AML-193 (cell line): ENCODE measurements around the gene RNF144A.

Source experiments
- DNase-seq, 2 experiments: peaks; one replicate each; lab custom pipeline; 2025; lab: John Stamatoyannopoulos, UW

Gene RNF144A

DNA sequence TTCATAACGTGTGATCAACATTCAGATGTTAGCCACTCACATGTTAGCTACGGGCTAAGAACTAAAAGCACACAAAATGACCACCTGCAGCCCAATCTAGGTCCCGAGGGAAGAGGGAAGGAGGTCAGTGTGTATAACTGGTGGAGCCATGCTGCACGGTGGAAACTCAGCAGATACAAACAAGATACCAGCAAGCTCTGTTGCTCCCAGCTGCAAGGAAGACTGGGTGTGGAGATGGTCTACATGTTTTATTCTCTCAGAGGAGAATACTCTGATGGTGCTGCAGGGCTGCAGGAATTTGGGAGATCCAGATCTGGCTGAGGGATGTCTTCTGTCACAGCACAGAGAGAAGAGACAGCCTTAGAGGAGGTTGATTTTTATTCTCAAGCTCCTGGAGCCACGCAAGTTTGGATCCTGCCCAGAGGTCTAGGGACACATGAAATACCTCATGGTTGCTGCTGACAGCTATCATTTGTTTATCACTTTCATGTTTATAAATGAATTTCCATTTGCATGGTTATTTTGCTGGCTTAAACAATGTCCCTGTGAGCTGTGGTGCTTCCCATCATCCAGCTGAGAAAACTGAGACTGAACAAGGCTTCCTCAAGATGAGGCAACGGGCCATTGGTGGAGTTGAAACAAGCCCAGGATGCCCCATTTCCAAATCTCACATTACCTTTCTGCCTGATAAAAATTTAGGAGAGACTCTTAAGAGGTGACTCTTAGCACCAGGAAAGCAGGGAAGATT, 30.9 kb downstream of the RNF144A start:
- DNase-seq = no peak

GRCh38 chr2:6948677-6949351, 31.6 kb downstream of the RNF144A start:
- no peak for DNase-seq

DNA sequence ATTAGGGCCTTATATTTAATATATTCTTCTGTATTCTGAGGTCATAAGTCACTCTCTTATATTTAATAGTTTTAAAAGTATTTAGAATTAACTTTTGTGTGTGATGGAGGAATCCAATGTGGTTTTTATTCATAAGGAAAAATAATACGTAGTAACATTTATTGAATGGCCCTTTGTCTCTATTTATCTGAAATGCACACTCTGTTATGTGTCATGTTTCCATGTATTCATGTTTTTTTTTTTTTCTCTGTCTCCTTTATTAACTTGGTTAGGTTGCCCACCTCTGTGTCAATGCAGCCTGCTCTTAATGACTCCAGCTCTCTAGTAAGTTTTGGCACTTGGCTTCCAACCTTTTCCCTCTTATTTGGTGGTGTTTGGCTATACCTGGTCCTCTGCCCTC, 33.8 kb downstream of the RNF144A start:
- no peak for DNase-seq

- DNase-seq = no peak
Observed at GRCh38 chr2:6952101-6952500, 34.9 kb downstream of the RNF144A start.

DNA sequence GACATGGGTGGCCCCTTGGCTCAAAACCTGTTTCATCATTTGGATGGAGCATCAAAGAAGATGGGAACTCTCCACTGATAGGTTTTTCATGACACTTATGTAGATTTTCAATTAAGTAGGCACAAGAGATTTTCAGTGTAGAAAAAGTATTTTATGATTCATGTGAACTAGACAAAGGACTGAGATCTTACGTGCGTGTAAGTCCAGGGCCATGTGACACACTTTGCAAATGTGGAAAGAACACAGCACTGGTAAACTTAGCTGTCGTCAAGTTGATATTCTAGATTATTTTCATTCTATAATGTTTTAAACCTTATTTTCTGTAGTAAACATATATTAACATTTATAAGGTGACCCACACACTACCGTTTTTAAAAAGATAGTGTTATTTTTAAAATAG, 37.4 kb downstream of the RNF144A start:
- no peak for DNase-seq

- no peak for DNase-seq
Observed at GRCh38 chr2:6955511-6956136, 38.4 kb downstream of the RNF144A start.

- no peak for DNase-seq
Observed at GRCh38 chr2:6956566-6956965, 39.4 kb downstream of the RNF144A start.

GRCh38 chr2:6957031-6957714, 40.0 kb downstream of the RNF144A start:
- DNase-seq = no peak

DNA sequence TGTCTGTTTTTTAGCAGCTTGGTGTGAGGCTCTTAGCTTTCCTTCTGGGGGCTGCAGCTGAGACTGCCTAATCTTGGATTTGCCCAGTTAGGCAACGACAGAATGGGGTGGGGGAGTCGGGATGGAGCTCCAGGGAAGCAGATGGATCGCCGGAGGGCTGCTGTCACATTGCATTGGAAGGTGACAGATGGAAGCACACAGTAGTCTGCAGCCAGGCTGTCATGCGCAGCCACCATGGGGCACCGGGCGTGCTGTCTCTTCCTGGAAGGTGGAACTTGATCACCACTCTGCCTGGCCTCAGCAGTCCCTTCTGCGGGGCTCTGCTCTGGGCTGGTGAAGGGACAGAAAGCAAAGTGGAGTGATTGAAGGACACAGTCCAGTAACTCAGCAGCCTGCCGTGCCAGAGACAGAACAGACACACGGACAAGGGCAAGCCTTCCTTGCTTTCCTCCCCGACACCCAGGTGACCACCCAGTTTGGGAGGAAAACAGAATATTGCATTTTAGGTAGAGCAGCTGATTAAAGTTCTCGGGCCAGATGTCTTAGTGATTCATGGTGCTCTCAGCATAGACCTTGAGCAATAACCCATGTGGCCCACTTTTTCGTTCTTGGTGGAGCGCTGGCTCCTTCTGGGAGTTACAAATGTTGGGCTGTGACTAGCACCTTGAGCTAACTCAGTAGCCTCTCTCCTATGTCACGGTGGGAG, 40.9 kb downstream of the RNF144A start:
- DNase-seq = no peak

DNA sequence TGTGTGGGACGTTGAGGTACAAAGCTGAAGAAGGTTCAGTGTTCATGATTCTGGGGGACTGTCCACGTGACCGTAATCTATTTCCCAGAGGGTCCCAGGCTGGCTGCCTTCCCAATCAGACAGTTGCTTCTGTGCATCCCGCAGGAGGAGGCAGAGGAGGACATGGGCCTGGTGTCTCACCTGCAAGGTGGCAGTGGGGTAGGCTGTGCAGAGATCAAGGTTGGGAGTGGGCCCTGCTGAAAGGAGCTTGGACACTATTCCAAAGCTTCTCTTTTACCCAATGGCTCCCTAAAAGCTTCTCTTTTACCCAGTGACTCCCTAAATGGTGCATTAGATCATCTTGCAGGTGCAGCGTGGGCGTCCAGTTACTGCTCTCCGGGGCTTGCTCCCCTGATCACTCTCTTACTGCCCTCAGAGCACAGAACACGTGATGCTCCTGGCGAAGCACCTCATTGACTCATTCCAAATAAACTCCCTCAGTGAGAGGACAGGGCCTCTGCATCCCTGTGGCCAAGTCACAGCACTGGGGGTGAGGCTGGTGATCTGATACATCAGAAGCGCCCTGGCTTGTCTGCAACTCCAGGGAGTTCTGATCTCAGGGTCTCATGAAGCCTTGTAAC, 41.5 kb downstream of the RNF144A start:
- DNase-seq = no peak

GRCh38 chr2:6959751-6960150, 42.5 kb downstream of the RNF144A start:
- DNase-seq = no peak

- no peak for DNase-seq
Observed at GRCh38 chr2:6960659-6961058, 43.4 kb downstream of the RNF144A start.

GRCh38 chr2:6963727-6964126, 46.5 kb downstream of the RNF144A start:
- no peak for DNase-seq

GRCh38 chr2:6965071-6965795, 48.0 kb downstream of the RNF144A start:
- no peak for DNase-seq

DNA sequence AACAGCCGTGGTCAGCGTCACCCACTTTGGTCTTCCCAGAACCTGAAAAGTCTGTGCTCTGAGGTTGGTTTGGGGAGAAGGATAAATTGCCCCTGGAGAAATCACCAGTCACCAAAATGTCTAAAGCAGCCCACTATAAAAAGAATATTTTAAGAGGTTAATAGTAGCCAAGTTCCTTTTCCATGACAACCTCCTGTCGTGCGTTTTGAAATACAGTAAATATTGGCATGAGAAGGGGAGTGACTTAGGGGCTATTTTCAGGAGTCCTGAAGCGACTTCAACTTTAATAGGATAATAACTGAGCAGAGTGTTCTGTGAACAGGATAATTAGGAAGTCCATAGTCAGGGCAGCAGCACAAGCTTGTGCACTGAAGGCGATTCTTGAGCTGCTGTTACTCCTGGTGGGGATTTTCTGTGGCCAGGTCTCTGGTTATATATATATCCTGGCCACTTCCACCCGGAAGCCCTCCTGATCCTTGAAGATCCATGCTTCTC, 49.3 kb downstream of the RNF144A start:
- no peak for DNase-seq

- no peak for DNase-seq
Observed at GRCh38 chr2:6967301-6967700, 50.1 kb downstream of the RNF144A start.

DNA sequence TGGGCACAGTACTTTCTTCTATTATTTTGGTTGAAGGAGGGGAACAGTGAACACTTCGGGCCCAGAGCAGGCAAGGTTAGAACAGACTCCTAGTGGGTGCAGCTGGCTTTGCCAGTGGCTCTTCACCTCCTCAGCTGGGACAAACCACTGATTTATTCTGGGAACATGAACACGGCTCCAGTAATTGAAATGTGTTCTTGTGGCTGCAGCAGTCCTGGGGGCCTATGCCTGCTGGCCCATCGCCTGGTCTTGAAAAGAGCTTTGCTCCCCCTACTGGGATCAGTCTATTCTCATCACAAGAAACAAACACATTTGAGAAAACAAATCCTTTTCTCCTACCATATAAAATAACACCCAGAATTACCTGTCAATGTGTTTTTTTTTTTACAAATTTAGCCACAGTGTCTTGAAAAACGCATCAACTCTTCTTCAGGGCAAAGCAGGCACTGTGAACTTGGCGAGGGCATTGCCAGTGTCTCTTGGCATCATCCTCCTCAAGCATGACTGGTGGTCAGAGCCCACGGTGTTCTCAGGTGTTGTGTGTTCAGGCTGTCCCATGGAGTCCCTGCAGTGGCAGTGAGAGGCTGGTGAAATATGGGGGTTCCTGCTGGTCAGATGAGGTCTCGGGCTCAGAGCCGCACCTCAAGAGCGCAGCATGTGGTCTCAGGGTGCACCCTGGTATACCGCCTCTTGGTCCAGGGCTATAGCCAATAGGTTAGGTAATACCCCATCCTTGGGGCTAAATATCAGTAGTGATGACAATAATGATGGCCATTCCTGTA, 51.3 kb downstream of the RNF144A start:
- DNase-seq = no peak

DNA sequence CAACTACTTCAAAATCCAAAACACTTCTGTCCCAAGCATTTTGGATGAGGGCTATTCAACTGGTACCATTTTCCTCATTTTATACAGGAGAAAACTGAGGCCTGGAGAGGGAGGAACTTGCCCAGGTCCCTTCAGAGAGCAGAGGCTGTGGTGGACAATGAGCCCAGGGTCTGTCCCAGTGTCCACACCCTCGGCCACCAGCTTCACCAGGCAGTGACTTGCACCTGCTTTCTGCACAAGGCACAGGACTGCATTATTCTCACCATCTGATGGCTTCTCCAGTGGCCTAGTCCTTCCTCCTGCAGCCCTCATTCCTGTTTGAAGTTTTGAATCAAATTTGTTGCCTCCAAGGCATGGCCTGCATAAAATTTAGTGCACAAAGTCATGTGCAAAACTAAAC, 53.3 kb downstream of the RNF144A start:
- DNase-seq = no peak

DNA sequence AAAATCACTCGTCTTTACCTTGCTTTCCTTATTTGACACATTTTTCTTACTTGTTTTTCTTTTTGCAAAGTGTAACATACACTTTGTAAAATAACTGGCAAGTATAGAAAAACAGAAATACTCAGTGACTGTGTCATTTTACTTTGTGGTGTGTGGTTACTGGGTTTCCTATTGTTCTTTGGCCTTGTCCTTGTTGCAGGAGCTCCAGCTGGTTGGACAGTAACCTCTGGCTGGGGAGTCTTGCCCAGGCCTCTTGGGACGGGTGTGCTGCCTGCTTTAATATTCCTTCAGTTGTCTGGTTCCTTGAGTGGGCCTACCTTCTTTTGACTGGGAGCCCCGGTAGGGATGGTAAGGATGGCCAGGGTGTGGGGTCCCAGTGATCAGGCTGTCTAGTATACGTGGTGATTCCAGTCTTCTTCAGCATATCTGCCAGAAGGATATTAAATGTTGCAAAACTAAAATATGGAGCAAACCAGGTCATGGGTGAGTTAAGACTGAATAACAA, 53.8 kb downstream of the RNF144A start:
- no peak for DNase-seq

DNA sequence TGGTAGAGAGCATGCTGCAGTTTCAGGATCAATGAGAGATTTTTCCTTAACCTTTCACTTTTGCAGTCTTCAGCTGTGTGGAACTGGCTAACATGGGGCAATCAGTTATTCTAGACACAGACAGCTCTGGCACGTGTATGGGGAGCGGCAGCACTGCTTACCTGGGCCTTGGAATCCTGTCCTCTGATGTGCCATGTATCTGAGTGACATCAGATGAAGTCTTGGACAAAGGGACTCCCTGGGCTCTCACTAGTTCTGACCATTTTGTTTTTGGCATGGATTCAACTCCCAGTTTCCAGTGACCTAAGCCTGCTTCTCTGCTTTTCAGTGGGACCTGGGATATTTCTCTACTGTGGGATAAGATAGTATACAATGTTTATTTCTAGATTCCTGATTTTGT, 54.3 kb downstream of the RNF144A start:
- no peak for DNase-seq
